HepG2 (cell line): Measurements from ENCODE around the gene ZNF154. TPM values are rescaled to one million over a fixed set of nuclear protein-coding genes. Genes with fewer than 3 reads are reported as not detected.

Experiments used
- CCAR2 ChIP-seq: fragments of 200-400 bp; formaldehyde crosslinking; optimal IDR thresholded peaks from 2 replicates; pipeline ENCODE3; 2018; ENCODE audit warnings: low read depth, mild to moderate bottlenecking, low read length, moderate library complexity
- CEBPG ChIP-seq: IDR thresholded peaks from 2 replicates; pipeline ENCODE4 v1.6.1; 2016
- CREB1 ChIP-seq, 2 experiments: fragments of 450-650 bp in 1 of 2; IDR thresholded peaks; 2 replicates each; pipeline ENCODE4 v1.6.1; 2016 to 2017; ENCODE audit warnings: control low read depth in 1 of 2, mild to moderate bottlenecking in 1 of 2, missing compliant biosample characterization in 1 of 2, missing genetic modification characterization in 1 of 2
- DMTF1 ChIP-seq: sonication (generic); formaldehyde crosslinking; IDR thresholded peaks from 2 replicates; pipeline ENCODE4 v1.4.0; 2020; ENCODE audit warnings: mild to moderate bottlenecking, missing genetic modification reagents
- DR1 ChIP-seq: sonication (generic); formaldehyde crosslinking; IDR thresholded peaks from 2 replicates; pipeline ENCODE4 v1.8.0; 2021; ENCODE audit warnings: mild to moderate bottlenecking, missing genetic modification reagents, inconsistent platforms
- ELK4 ChIP-seq: sonication (generic); formaldehyde crosslinking; IDR thresholded peaks from 2 replicates; pipeline ENCODE4 v1.9.0; 2021; ENCODE audit warnings: missing genetic modification reagents, borderline replicate concordance
- GLMP ChIP-seq: sonication (generic); formaldehyde crosslinking; IDR thresholded peaks from 2 replicates; pipeline ENCODE4 v1.9.0; 2021; ENCODE audit warnings: missing genetic modification reagents, mild to moderate bottlenecking, borderline replicate concordance
- MLX ChIP-seq: IDR thresholded peaks from 2 replicates; pipeline ENCODE4 v1.6.1; 2016
- PHF8 ChIP-seq: sonication (generic); formaldehyde crosslinking; IDR thresholded peaks from 2 replicates; pipeline ENCODE4 v1.5.0; 2020; ENCODE audit warnings: missing genetic modification reagents
- RBM39 ChIP-seq: fragments of 200-400 bp; formaldehyde crosslinking; IDR thresholded peaks from one replicate; pipeline ENCODE4 v1.6.1; 2018; ENCODE audit warnings: antibody characterized with exemption, mild to moderate bottlenecking, low read depth, low read length; ENCODE audit not compliant: poor library complexity, severe bottlenecking
- RXRA ChIP-seq: sonication (generic); formaldehyde crosslinking; IDR thresholded peaks from 2 replicates; pipeline ENCODE4 v1.5.1; 2020; ENCODE audit warnings: missing genetic modification reagents
- SALL2 ChIP-seq: sonication (generic); formaldehyde crosslinking; IDR thresholded peaks from 2 replicates; pipeline ENCODE4 v1.8.1; 2023; ENCODE audit warnings: mild to moderate bottlenecking, missing genetic modification reagents, inconsistent platforms
- SMAD9 ChIP-seq: sonication (generic); formaldehyde crosslinking; IDR thresholded peaks from 2 replicates; pipeline ENCODE4 v1.5.1; 2020; ENCODE audit warnings: mild to moderate bottlenecking, missing genetic modification reagents
- SP140L ChIP-seq: sonication (generic); formaldehyde crosslinking; IDR thresholded peaks from 2 replicates; pipeline ENCODE4 v1.4.0; 2020; ENCODE audit warnings: missing genetic modification reagents, borderline replicate concordance
- SP5 ChIP-seq: IDR thresholded peaks from 2 replicates; pipeline ENCODE4 v1.6.1; 2016; ENCODE audit warnings: low read depth, borderline replicate concordance
- ZBTB14 ChIP-seq: sonication (generic); formaldehyde crosslinking; IDR thresholded peaks from 2 replicates; pipeline ENCODE4 v1.4.0; 2020; ENCODE audit warnings: missing genetic modification reagents
- ZNF232 ChIP-seq: sonication (generic); formaldehyde crosslinking; IDR thresholded peaks from 2 replicates; pipeline ENCODE4 v1.4.0; 2020; ENCODE audit warnings: missing genetic modification reagents, borderline replicate concordance
- ZNF256 ChIP-seq: sonication (generic); formaldehyde crosslinking; conservative IDR thresholded peaks from 2 replicates; pipeline ENCODE4 v1.4.0; 2020; ENCODE audit warnings: missing genetic modification reagents
- ZNF354B ChIP-seq: sonication (generic); formaldehyde crosslinking; IDR thresholded peaks from 2 replicates; pipeline ENCODE4 v1.8.0; 2022; ENCODE audit warnings: mild to moderate bottlenecking, missing genetic modification reagents
- ZNF367 ChIP-seq: sonication (generic); formaldehyde crosslinking; IDR thresholded peaks from 2 replicates; pipeline ENCODE4 v1.4.0; 2020; ENCODE audit warnings: missing genetic modification reagents, borderline replicate concordance
- ZNF629 ChIP-seq: sonication (generic); formaldehyde crosslinking; conservative IDR thresholded peaks from 2 replicates; pipeline ENCODE4 v1.5.0; 2020; ENCODE audit warnings: missing genetic modification reagents
- ZNF788 ChIP-seq: sonication (generic); formaldehyde crosslinking; IDR thresholded peaks from 2 replicates; pipeline ENCODE4 v1.5.0; 2020; ENCODE audit warnings: mild to moderate bottlenecking, missing genetic modification reagents, borderline replicate concordance
- ZSCAN9 ChIP-seq: IDR thresholded peaks from 2 replicates; pipeline ENCODE4 v1.6.1; 2016; ENCODE audit warnings: borderline replicate concordance
- polyA plus RNA-seq, 8 experiments: library from polyadenylated mRNA; depleted of rRNA in 3 of 8; stranded (reverse) in 7 of 8; unstranded in 1 of 8; fragments of >200 nt; fragmentation: Illumina TruSeq in 4 of 8; extraction: Trizol in 4 of 8; gene quantifications; 2 replicates each; pipeline versions ENCODE4 v1.2.1 to v1.2.3, GENCODE V29; 2011 to 2016; ENCODE audit warnings: low read depth in 4 of 8, missing spikeins in 1 of 8, mixed read lengths in 1 of 8; ENCODE audit not compliant: insufficient read depth in 1 of 8
- total RNA-seq, 5 experiments: library from RNA; depleted of rRNA; stranded (reverse); fragments of >200 nt; fragmentation: Illumina TruSeq; extraction: Trizol; gene quantifications; 2 replicates each; pipeline ENCODE4 v1.2.3, GENCODE V29; 2016; ENCODE audit warnings: low read depth in 1 of 5

Gene ZNF154
- total and polyA plus RNA-seq, 2 of the 13 experiments (the other 11 are each of a cell fraction or from before 2014, with no cell fraction given) = not detected

- TF ChIP-seq GLMP (CRISPR knock-in tag) = no peak
- TF ChIP-seq ZNF367 (CRISPR knock-in tag) = no peak
- no peak for TF ChIP-seq DMTF1
- TF ChIP-seq ZNF629 (CRISPR knock-in tag) = no peak
- no peak for TF ChIP-seq SP140L
- TF ChIP-seq ZNF232 (CRISPR knock-in tag) = no peak
- peak; percentile 36; the same call in 1 of the 2 replicates for TF ChIP-seq RXRA (CRISPR knock-in tag)
- TF ChIP-seq ZNF256 (CRISPR knock-in tag) = no peak; the same call in 1 of the 2 replicates
- TF ChIP-seq ZNF788 = peak; percentile 72; the same call in 1 of the 2 replicates
- no peak for TF ChIP-seq RBM39
- TF ChIP-seq SP5 = no peak
- 0 out of 2 replicates have a peak, but pooled peaks have one; percentile 32 for TF ChIP-seq SMAD9 (CRISPR knock-in tag)
- no peak for TF ChIP-seq ZNF354B (CRISPR knock-in tag)
- 0 out of 2 replicates have a peak, but pooled peaks have one; percentile 18 for TF ChIP-seq ZSCAN9 (CRISPR knock-in tag)
- no peak for TF ChIP-seq ELK4 (CRISPR knock-in tag)
- TF ChIP-seq DR1 = no peak; the same call in 1 of the 2 replicates
- TF ChIP-seq SALL2 (CRISPR knock-in tag) = peak; percentile 72; the same call in 1 of the 2 replicates
- peak; percentile 72 for TF ChIP-seq CREB1 (IDR thresholded peaks at IDR 0.05)
- peak; percentile 90 for TF ChIP-seq CREB1 (CRISPR knock-in tag; IDR thresholded peaks at IDR 0.05)
- TF ChIP-seq PHF8 = peak; percentile 90
- TF ChIP-seq CCAR2 = no peak
- TF ChIP-seq CEBPG (CRISPR knock-in tag) = no peak
- 0 out of 2 replicates have a peak, but pooled peaks have one; percentile 44 for TF ChIP-seq ZBTB14 (CRISPR knock-in tag)
- TF ChIP-seq MLX (CRISPR knock-in tag) = no peak
Measured at GRCh38 chr19:57746580-57747471, 37.8 kb upstream of the ZNF154 start, which contains the start of gene ZNF776 (continued).
